IgD-negative memory B cell (primary cell): ENCODE measurements around the gene PRKAR2B. TPM values are rescaled to one million over a fixed set of nuclear protein-coding genes. Genes with fewer than 3 reads are reported as not detected.
"Not testable (repeated sequence)": the region's sequence is repeated elsewhere in the genome, so short reads cannot be mapped to it uniquely, and the experiment has no call there.

ENCODE experiments used
- H3K27ac Mint-ChIP-seq, 3 donors: one replicate each; pipeline ENCODE4 v1.8.0; 2020 to 2022; ENCODE audit warnings: mild to moderate bottlenecking in 3 of 3, mixed read lengths in 3 of 3, moderate library complexity in 1 of 3
- H3K27me3 Mint-ChIP-seq: one replicate; pipeline ENCODE4 v1.8.0; 2021; ENCODE audit warnings: mixed read lengths
- H3K36me3 Mint-ChIP-seq: one replicate; pipeline ENCODE4 v1.8.0; 2020; ENCODE audit warnings: mild to moderate bottlenecking, mixed read lengths
- H3K4me1 Mint-ChIP-seq, 3 donors: one replicate each; pipeline ENCODE4 v1.8.0; 2020 to 2022; ENCODE audit warnings: mixed read lengths in 3 of 3, mild to moderate bottlenecking in 1 of 3
- H3K4me3 Mint-ChIP-seq, 4 donors: one replicate each; pipeline ENCODE4 v1.8.0; 2020 to 2022; ENCODE audit warnings: mild to moderate bottlenecking in 4 of 4, mixed read lengths in 4 of 4, moderate library complexity in 3 of 4
- H3K9me3 Mint-ChIP-seq, 3 donors: one replicate each; pipeline ENCODE4 v1.8.0; 2020 to 2021; ENCODE audit warnings: mixed read lengths in 3 of 3, mild to moderate bottlenecking in 1 of 3
- polyA plus RNA-seq: library from polyadenylated mRNA; unstranded; fragments of 300-500 nt; fragmentation: Illumina TruSeq; gene quantifications from one replicate; pipeline ENCODE4 v1.2.3, GENCODE V29; 2021

The PRKAR2B gene
- polyA plus RNA-seq, 1 donor from 2014 or later = 1.1 TPM

GRCh38 chr7:107049480-107049879 lies 5.0 kb downstream of the PRKAR2B start:
- Mint-ChIP-seq H3K9me3 (no peaks in the 10 kb centered on the region), H3K4me1 (peaks cover 5 to 6% (median 6%) of the 10 kb centered on the region in 3 donors), H3K4me3 (no peak overlapping the region), H3K36me3 (no peaks in the 10 kb centered on the region), H3K27ac (no peak overlapping the region), H3K27me3 (peaks cover 26% of the 10 kb centered on the region)

GRCh38 chr7:107049971-107050532 lies 5.5 kb downstream of the PRKAR2B start:
- Mint-ChIP-seq H3K4me3 (no peak overlapping the region), H3K27me3 (peaks cover 26% of the 10 kb centered on the region), H3K4me1 (peaks cover 5 to 6% (median 6%) of the 10 kb centered on the region in 3 donors), H3K36me3 (no peaks in the 10 kb centered on the region), H3K9me3 (no peaks in the 10 kb centered on the region), H3K27ac (peak overlapping the region in 1 of 3 donors; percentile 64)

GRCh38 chr7:107051376-107051775 lies 6.9 kb downstream of the PRKAR2B start:
- Mint-ChIP-seq H3K36me3 (no peaks in the 10 kb centered on the region), H3K27me3 (peaks cover 13% of the 10 kb centered on the region), H3K4me3 (no peak overlapping the region), H3K4me1 (peaks cover 0 to 2% (median 0%) of the 10 kb centered on the region in 3 donors), H3K27ac (no peak overlapping the region), H3K9me3 (peaks cover 0 to 1% (median 0%) of the 10 kb centered on the region in 3 donors)

- not testable (repeated sequence) for H3K27ac Mint-ChIP-seq, H3K4me1 Mint-ChIP-seq, H3K9me3 Mint-ChIP-seq, H3K27me3 Mint-ChIP-seq, H3K36me3 Mint-ChIP-seq, H3K4me3 Mint-ChIP-seq
These were observed 10.5 kb downstream of the PRKAR2B start for GRCh38 chr7:107054965-107055364.

- H3K4me3 Mint-ChIP-seq, H3K9me3 Mint-ChIP-seq, H3K36me3 Mint-ChIP-seq, H3K27ac Mint-ChIP-seq, H3K4me1 Mint-ChIP-seq, H3K27me3 Mint-ChIP-seq: not testable (repeated sequence)
These were observed 11.6 kb downstream of the PRKAR2B start for GRCh38 chr7:107056058-107056457.

- H3K9me3 Mint-ChIP-seq = peaks cover 0 to 3% (median 0%) of the 10 kb centered on the region in 3 donors
- no peak overlapping the region for H3K27ac Mint-ChIP-seq
- H3K4me1 Mint-ChIP-seq = peaks cover 0 to 2% (median 0%) of the 10 kb centered on the region in 3 donors
- no peaks in the 10 kb centered on the region for H3K27me3 Mint-ChIP-seq
- H3K36me3 Mint-ChIP-seq = peaks cover 3% of the 10 kb centered on the region
- H3K4me3 Mint-ChIP-seq = no peak overlapping the region
These were observed 12.4 kb downstream of the PRKAR2B start for GRCh38 chr7:107056728-107057473.

- H3K36me3 Mint-ChIP-seq = peaks cover 3% of the 10 kb centered on the region
- H3K4me1 Mint-ChIP-seq = peaks cover 0 to 2% (median 0%) of the 10 kb centered on the region in 3 donors
- H3K27me3 Mint-ChIP-seq = no peaks in the 10 kb centered on the region
- no peak overlapping the region for H3K4me3 Mint-ChIP-seq
- H3K9me3 Mint-ChIP-seq = peaks cover 0 to 3% (median 0%) of the 10 kb centered on the region in 3 donors
- no peak overlapping the region for H3K27ac Mint-ChIP-seq
These were observed 12.9 kb downstream of the PRKAR2B start for GRCh38 chr7:107057474-107057833.

GRCh38 chr7:107059468-107059867 lies 15.0 kb downstream of the PRKAR2B start:
- no peak overlapping the region for H3K4me3 Mint-ChIP-seq
- H3K27me3 Mint-ChIP-seq = peaks cover 3% of the 10 kb centered on the region
- H3K36me3 Mint-ChIP-seq = peaks cover 4% of the 10 kb centered on the region
- no peaks in the 10 kb centered on the region for H3K4me1 Mint-ChIP-seq
- H3K27ac Mint-ChIP-seq = no peak overlapping the region
- peaks cover 0 to 3% (median 0%) of the 10 kb centered on the region in 3 donors for H3K9me3 Mint-ChIP-seq

GRCh38 chr7:107063245-107064120 lies 19.0 kb downstream of the PRKAR2B start:
- peaks cover 3% of the 10 kb centered on the region for H3K27me3 Mint-ChIP-seq
- no peak overlapping the region for H3K4me3 Mint-ChIP-seq
- no peak overlapping the region for H3K27ac Mint-ChIP-seq
- H3K9me3 Mint-ChIP-seq = no peaks in the 10 kb centered on the region
- H3K36me3 Mint-ChIP-seq = peaks cover 4% of the 10 kb centered on the region
- H3K4me1 Mint-ChIP-seq = no peaks in the 10 kb centered on the region

- H3K36me3 Mint-ChIP-seq = peaks cover 5% of the 10 kb centered on the region
- no peak overlapping the region for H3K27ac Mint-ChIP-seq
- H3K9me3 Mint-ChIP-seq = no peaks in the 10 kb centered on the region
- peaks cover 3% of the 10 kb centered on the region for H3K27me3 Mint-ChIP-seq
- no peaks in the 10 kb centered on the region for H3K4me1 Mint-ChIP-seq
- no peak overlapping the region for H3K4me3 Mint-ChIP-seq
These were observed 19.8 kb downstream of the PRKAR2B start for GRCh38 chr7:107064255-107064654.

GRCh38 chr7:107065929-107066247 lies 21.4 kb downstream of the PRKAR2B start:
- H3K4me3 Mint-ChIP-seq = no peak overlapping the region
- no peaks in the 10 kb centered on the region for H3K9me3 Mint-ChIP-seq
- H3K4me1 Mint-ChIP-seq = no peaks in the 10 kb centered on the region
- H3K36me3 Mint-ChIP-seq = peaks cover 7% of the 10 kb centered on the region
- H3K27me3 Mint-ChIP-seq = peaks cover 3% of the 10 kb centered on the region
- no peak overlapping the region for H3K27ac Mint-ChIP-seq

- no peak overlapping the region for H3K27ac Mint-ChIP-seq
- H3K27me3 Mint-ChIP-seq = peaks cover 3% of the 10 kb centered on the region
- H3K4me1 Mint-ChIP-seq = no peaks in the 10 kb centered on the region
- H3K4me3 Mint-ChIP-seq = no peak overlapping the region
- no peaks in the 10 kb centered on the region for H3K9me3 Mint-ChIP-seq
- peaks cover 4% of the 10 kb centered on the region for H3K36me3 Mint-ChIP-seq
These were observed 23.7 kb downstream of the PRKAR2B start for GRCh38 chr7:107068156-107068555.

GRCh38 chr7:107069457-107069856 lies 25.0 kb downstream of the PRKAR2B start:
- no peaks in the 10 kb centered on the region for H3K4me1 Mint-ChIP-seq
- no peak overlapping the region for H3K27ac Mint-ChIP-seq
- H3K9me3 Mint-ChIP-seq = no peaks in the 10 kb centered on the region
- H3K36me3 Mint-ChIP-seq = peaks cover 3% of the 10 kb centered on the region
- no peak overlapping the region for H3K4me3 Mint-ChIP-seq
- no peaks in the 10 kb centered on the region for H3K27me3 Mint-ChIP-seq

- no peak overlapping the region for H3K27ac Mint-ChIP-seq
- no peak overlapping the region for H3K4me3 Mint-ChIP-seq
- peaks cover 3% of the 10 kb centered on the region for H3K36me3 Mint-ChIP-seq
- no peaks in the 10 kb centered on the region for H3K4me1 Mint-ChIP-seq
- H3K27me3 Mint-ChIP-seq = no peaks in the 10 kb centered on the region
- no peaks in the 10 kb centered on the region for H3K9me3 Mint-ChIP-seq
These were observed 26.2 kb downstream of the PRKAR2B start for GRCh38 chr7:107070710-107071109.

GRCh38 chr7:107071129-107071528 lies 26.6 kb downstream of the PRKAR2B start:
- Mint-ChIP-seq H3K9me3 (no peaks in the 10 kb centered on the region), H3K27me3 (no peaks in the 10 kb centered on the region), H3K4me3 (no peak overlapping the region), H3K36me3 (peaks cover 3% of the 10 kb centered on the region), H3K4me1 (no peaks in the 10 kb centered on the region), H3K27ac (no peak overlapping the region)
